ENCODE data around the gene AKR1D1.
A peak's percentile ranks its signal among the peaks of the same experiment; 100 is the strongest.
"Not testable (repeated sequence)": the region's sequence is repeated elsewhere in the genome, so short reads cannot be mapped to it uniquely, and the experiment has no call there.

The AKR1D1 gene

DNA sequence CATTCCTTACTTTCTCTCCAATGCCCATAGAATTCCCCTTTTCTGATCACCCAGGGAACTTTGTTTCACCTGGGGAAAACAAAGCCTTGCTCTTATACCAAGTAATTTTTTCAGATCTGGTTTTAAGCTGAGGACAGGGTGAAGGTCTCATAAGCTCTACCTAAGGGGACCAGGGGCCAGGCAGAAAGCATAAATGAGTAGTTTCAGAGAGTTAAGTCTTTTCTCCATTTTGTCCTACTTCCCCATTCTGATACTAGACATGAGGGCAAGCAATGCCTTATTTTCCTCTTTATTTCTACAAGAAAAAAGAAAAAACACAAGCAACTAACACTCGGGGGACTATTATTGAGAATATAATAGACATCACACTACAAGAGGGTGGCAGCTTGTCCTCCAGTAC, 2.9 kb downstream of the AKR1D1 start:
- no peak for DNase-seq (ENCODE audit: low read depth, low spot score)
- in situ Hi-C loops (cut with HindIII; ENCODE audit: low sequenced_read_pairs) = no loop called here
- H3K4me3 ChIP-seq (ENCODE audit: low read depth, low read length) = no peak overlapping the region
- TF ChIP-seq CTCF (IDR thresholded peaks at IDR 0.05; ENCODE audit: low read depth, low read length) = no peak

- H3K4me3 ChIP-seq (ENCODE audit: low read depth, low read length) = no peak overlapping the region
- in situ Hi-C loops (cut with HindIII; ENCODE audit: low sequenced_read_pairs) = no loop called here
- no peak for TF ChIP-seq CTCF (IDR thresholded peaks at IDR 0.05; ENCODE audit: low read depth, low read length)
- no peak for DNase-seq (ENCODE audit: low read depth, low spot score)
Observed at GRCh38 chr7:138081868-138082267, 5.6 kb downstream of the AKR1D1 start.

DNA sequence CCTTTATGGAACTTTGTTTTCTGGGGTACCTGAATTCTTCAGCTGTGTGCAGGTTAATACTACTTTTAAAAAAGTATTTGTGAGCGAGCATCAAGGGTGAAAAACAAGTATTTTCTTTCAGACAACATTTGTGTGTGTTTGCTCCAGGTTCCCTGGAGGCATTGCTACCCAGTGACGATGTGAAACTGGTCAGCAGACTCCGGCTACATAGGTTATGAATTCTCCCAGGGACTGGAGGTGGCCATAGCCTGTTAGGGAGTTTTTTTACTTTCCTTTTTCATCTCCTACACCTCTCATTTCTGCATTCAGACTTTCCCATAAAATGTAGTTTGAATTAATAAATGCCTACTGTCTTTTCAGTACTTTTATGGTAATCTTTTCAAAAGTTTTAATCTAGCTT, 7.6 kb downstream of the AKR1D1 start:
- H3K4me3 ChIP-seq (ENCODE audit: low read depth, low read length) = no peak overlapping the region
- TF ChIP-seq CTCF (IDR thresholded peaks at IDR 0.05; ENCODE audit: low read depth, low read length) = no peak
- no peak for DNase-seq (ENCODE audit: low read depth, low spot score)
- in situ Hi-C loops (cut with HindIII; ENCODE audit: low sequenced_read_pairs) = no loop called here

DNA sequence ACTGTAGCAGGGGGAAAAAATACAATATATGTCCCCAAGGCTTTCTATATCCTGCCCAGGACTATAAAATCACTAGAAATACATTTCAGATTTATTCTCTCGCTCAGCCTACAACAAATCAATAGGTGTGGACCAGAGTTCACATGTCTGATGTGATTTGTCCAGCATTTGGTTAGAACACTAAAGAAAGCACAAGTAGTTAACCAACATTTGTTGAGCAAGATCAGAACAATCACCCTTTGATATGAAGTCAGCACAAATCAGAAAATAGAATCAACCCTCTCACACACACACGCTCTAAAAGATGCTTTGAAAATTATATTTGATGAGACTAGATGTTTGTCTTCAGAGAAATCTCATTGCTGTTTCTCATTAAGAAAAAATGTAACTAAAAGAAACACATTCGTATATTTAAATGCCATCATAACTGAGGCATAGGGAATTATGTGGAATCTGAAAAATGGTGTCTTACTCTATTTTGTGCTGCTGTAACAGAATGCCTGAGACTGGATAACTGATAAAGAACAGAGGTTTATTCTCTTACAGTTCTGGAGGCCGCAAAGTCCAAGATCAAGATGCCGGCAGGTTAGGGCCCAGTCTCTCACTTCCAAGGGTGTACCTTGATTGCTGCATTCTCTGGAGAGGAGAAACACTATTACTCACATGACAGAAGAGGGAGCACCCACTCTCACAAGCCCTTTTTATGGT, 10.5 kb downstream of the AKR1D1 start:
- H3K4me3 ChIP-seq (ENCODE audit: low read depth, low read length) = no peak overlapping the region
- TF ChIP-seq CTCF (IDR thresholded peaks at IDR 0.05; ENCODE audit: low read depth, low read length) = no peak
- no peak for DNase-seq (ENCODE audit: low read depth, low spot score)
- in situ Hi-C loops (cut with HindIII; ENCODE audit: low sequenced_read_pairs) = no loop called here

DNA sequence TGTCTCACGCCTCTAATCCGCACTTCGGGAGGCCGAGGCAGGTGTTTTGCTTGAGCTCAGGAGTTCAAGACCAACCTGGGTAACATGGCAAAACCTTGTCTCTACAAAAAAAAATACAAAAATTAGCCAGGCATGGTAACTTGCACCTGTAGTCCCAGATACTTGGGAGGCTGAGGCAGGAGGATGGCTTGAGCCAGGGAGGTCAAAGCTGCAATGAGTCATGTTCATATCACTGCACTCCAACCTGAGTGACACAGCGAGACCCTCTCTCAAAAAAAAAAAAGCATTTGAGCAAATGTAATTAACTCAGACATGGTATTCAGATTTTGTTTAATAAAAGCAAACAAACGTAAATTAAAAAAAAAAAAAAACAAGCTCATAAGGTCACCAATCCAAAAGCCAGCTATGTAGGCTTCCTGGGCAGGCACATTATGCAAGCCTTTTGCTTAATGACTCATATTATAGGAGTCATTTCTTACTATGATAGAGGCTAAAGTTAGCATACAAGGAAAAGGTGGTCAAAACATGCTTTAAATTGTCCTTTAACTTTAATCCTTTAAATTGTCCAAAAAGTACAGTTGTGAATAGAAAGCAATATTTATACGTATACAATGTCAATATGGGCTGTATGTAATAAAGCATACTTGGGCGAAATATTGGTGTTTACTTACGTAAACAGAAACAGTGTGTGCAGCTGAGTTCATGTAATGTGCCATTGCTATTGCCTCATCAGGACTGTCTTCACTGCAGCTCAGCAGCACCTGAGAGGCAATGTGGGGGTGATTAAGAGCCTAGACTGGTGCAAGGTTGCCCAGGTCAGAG, 13.0 kb downstream of the AKR1D1 start:
- TF ChIP-seq CTCF (IDR thresholded peaks at IDR 0.05; ENCODE audit: low read depth, low read length) = no peak
- no peak overlapping the region for H3K4me3 ChIP-seq (ENCODE audit: low read depth, low read length)
- DNase-seq (ENCODE audit: low read depth, low spot score) = peak; percentile 12
- in situ Hi-C loops (cut with HindIII; ENCODE audit: low sequenced_read_pairs) = no loop called here

DNA sequence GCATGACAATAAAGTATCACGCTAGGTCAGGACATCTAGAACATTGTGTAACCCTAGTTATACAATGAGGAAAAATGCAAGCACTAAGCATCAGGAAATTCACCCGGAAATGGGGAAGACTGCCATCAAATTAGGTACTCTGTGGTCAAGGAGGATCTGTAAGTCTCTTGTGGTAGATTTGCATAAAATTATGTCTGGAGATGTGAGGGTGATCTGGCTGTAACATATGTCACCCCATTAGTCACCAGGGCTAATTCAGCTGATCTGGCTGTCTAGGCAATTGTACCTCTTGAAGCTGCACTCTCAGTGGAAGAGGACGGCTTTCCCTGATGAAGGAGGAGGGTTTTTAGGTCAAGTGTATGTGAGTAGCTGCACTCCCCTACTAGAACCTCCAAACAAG, 14.8 kb downstream of the AKR1D1 start:
- in situ Hi-C loops (cut with HindIII; ENCODE audit: low sequenced_read_pairs) = no loop called here
- H3K4me3 ChIP-seq (ENCODE audit: low read depth, low read length) = no peak overlapping the region
- DNase-seq (ENCODE audit: low read depth, low spot score) = no peak
- no peak for TF ChIP-seq CTCF (IDR thresholded peaks at IDR 0.05; ENCODE audit: low read depth, low read length)

GRCh38 chr7:138091840-138092239, 15.6 kb downstream of the AKR1D1 start:
- DNase-seq (ENCODE audit: low read depth, low spot score); H3K4me3 ChIP-seq (ENCODE audit: low read depth, low read length); in situ Hi-C loops (cut with HindIII; ENCODE audit: low sequenced_read_pairs): not testable (repeated sequence)

Data from astrocyte of the spinal cord (primary cell).